ENCODE data around the gene NPHP4. TPM values are rescaled to one million over a fixed set of nuclear protein-coding genes. Genes with fewer than 3 reads are reported as not detected.

The NPHP4 gene
- total and polyA plus RNA-seq, 9 of the 15 experiments (the other 6 are each of a cell fraction or from before 2014, with no cell fraction given): 0.52 to 26.2 (median 6.7) TPM

- TF ChIP-seq RREB1 (CRISPR knock-in tag; IDR thresholded peaks at IDR 0.05): no peak
- TF ChIP-seq ARID3A (IDR thresholded peaks at IDR 0.05; ENCODE audit: borderline replicate concordance, low read depth, low read length): no peak
- TF ChIP-seq ZNF766 (CRISPR knock-in tag; conservative IDR thresholded peaks at IDR 0.05): peak; percentile 42; the same call in 1 of the 2 replicates
- no peak for TF ChIP-seq MIER1 (IDR thresholded peaks at IDR 0.05; ENCODE audit: low read depth)
- TF ChIP-seq SLC30A9 (CRISPR knock-in tag; IDR thresholded peaks at IDR 0.05): no peak
- no peak for TF ChIP-seq LCOR (CRISPR knock-in tag; IDR thresholded peaks at IDR 0.05)
- 0 out of 2 replicates have a peak, but pooled peaks have one; percentile 23 for TF ChIP-seq ZNF384 (IDR thresholded peaks at IDR 0.05; ENCODE audit: low read depth, low read length)
- TF ChIP-seq GABPA (tag; conservative IDR thresholded peaks at IDR 0.05; ENCODE audit: low read depth): peak; percentile 80
- no peak for TF ChIP-seq ZNF778 (CRISPR knock-in tag; IDR thresholded peaks at IDR 0.05)
- TF ChIP-seq XRCC5 (IDR thresholded peaks at IDR 0.05; ENCODE audit: low read depth, low read length): no peak
- no peak for TF ChIP-seq ATF2 (CRISPR knock-in tag; IDR thresholded peaks at IDR 0.05)
- TF ChIP-seq THAP7 (CRISPR knock-in tag; IDR thresholded peaks at IDR 0.05): no peak
- TF ChIP-seq ZBTB8A (IDR thresholded peaks at IDR 0.05; ENCODE audit: partially characterized antibody): no peak
- TF ChIP-seq SREBF1 (IDR thresholded peaks at IDR 0.05; ENCODE audit: borderline replicate concordance, low read depth, low read length): no peak
- TF ChIP-seq ZNF280A (IDR thresholded peaks at IDR 0.05; ENCODE audit: low read depth, partially characterized antibody): no peak
- TF ChIP-seq MTF1 (CRISPR knock-in tag; IDR thresholded peaks at IDR 0.05; ENCODE audit: borderline replicate concordance): no peak
Measured at GRCh38 chr1:5917591-5918274, 74.5 kb downstream of the NPHP4 start (continued).
